Measurements from ENCODE around the gene WDR37. TPM values are rescaled to one million over a fixed set of nuclear protein-coding genes. Genes with fewer than 3 reads are reported as not detected.

Gene WDR37
- total RNA-seq, 1 experiment from 2014 or later = 9.6 TPM

- Histone ChIP-seq H3K27ac (ENCODE audit: low read length) (no peak overlapping the region), H3K27me3 (ENCODE audit: control insufficient read depth, insufficient read depth, low read length) (no peaks in the 10 kb centered on the region), H3K9me3 (ENCODE audit: control insufficient read depth, insufficient read depth, low read depth, low read length) (no peaks in the 10 kb centered on the region), H3K4me3 (ENCODE audit: low read depth in 2 of 2, low read length in 2 of 2) (no peak overlapping the region), H3K36me3 (ENCODE audit: control insufficient read depth, insufficient read depth, low read length) (no peaks in the 10 kb centered on the region), H3K4me1 (ENCODE audit: control insufficient read depth, insufficient read depth, low read length) (no peaks in the 10 kb centered on the region)
- ChIA-PET POLR2A (no interaction called here), CTCF (no interaction called here)
- TF ChIP-seq TCF7L2 (IDR thresholded peaks at IDR 0.05; ENCODE audit: low read depth, low read length) (no peak), REST (IDR thresholded peaks at IDR 0.05; ENCODE audit: insufficient read depth in 1 of 2, low read depth in 2 of 2, low read length in 1 of 2) (no peak), SIN3A (IDR thresholded peaks at IDR 0.05; ENCODE audit: borderline replicate concordance, insufficient read depth, low read depth, low read length) (no peak), POLR2AphosphoS5 (IDR thresholded peaks at IDR 0.05; ENCODE audit: low read depth, low read length) (no peak), CTCF (IDR thresholded peaks at IDR 0.05) (no peak)
- BruUV-seq (replicated peaks) = no TSS peak
- DNase-seq (ENCODE audit: low read depth, low spot score) (no peak), ATAC-seq (no peak)
- in situ Hi-C loops (cut with HindIII; ENCODE audit: low pct_unique_long_range_greater_than_20kb, low sequenced_read_pairs) = no loop called here
- intact Hi-C loops (cut with micrococcal nuclease; ENCODE audit: unreplicated experiment) = no loop called here
Measured at GRCh38 chr10:1122349-1122748, 66.2 kb downstream of the WDR37 start.

- in situ Hi-C loops (cut with HindIII; ENCODE audit: low pct_unique_long_range_greater_than_20kb, low sequenced_read_pairs) = no loop called here
- Histone ChIP-seq H3K36me3 (ENCODE audit: control insufficient read depth, insufficient read depth, low read length) (no peaks in the 10 kb centered on the region), H3K4me1 (ENCODE audit: control insufficient read depth, insufficient read depth, low read length) (no peaks in the 10 kb centered on the region), H3K27me3 (ENCODE audit: control insufficient read depth, insufficient read depth, low read length) (no peaks in the 10 kb centered on the region), H3K27ac (ENCODE audit: low read length) (no peak overlapping the region), H3K9me3 (ENCODE audit: control insufficient read depth, insufficient read depth, low read depth, low read length) (no peaks in the 10 kb centered on the region), H3K4me3 (ENCODE audit: low read depth in 2 of 2, low read length in 2 of 2) (no peak overlapping the region)
- intact Hi-C loops (cut with micrococcal nuclease; ENCODE audit: unreplicated experiment) = no loop called here
- TF ChIP-seq SIN3A (IDR thresholded peaks at IDR 0.05; ENCODE audit: borderline replicate concordance, insufficient read depth, low read depth, low read length) = no peak
- CTCF ChIA-PET = no interaction called here
- DNase-seq (ENCODE audit: low read depth, low spot score) (no peak), ATAC-seq (no peak)
- no TSS peak for BruUV-seq (replicated peaks)
- POLR2A ChIA-PET = no interaction called here
Measured at GRCh38 chr10:1123198-1123597, 67.0 kb downstream of the WDR37 start.

- no peak for TF ChIP-seq REST (IDR thresholded peaks at IDR 0.05; ENCODE audit: insufficient read depth in 1 of 2, low read depth in 2 of 2, low read length in 1 of 2)
- no peak for TF ChIP-seq CTCF (IDR thresholded peaks at IDR 0.05)
- TF ChIP-seq TCF7L2 (IDR thresholded peaks at IDR 0.05; ENCODE audit: low read depth, low read length) = no peak
- no peak for TF ChIP-seq SIN3A (IDR thresholded peaks at IDR 0.05; ENCODE audit: borderline replicate concordance, insufficient read depth, low read depth, low read length)
- no peak for TF ChIP-seq POLR2AphosphoS5 (IDR thresholded peaks at IDR 0.05; ENCODE audit: low read depth, low read length)
- no peaks in the 10 kb centered on the region for H3K4me1 ChIP-seq (ENCODE audit: control insufficient read depth, insufficient read depth, low read length)
- H3K9me3 ChIP-seq (ENCODE audit: control insufficient read depth, insufficient read depth, low read depth, low read length) = no peaks in the 10 kb centered on the region
- H3K36me3 ChIP-seq (ENCODE audit: control insufficient read depth, insufficient read depth, low read length) = no peaks in the 10 kb centered on the region
- no peak overlapping the region for H3K27ac ChIP-seq (ENCODE audit: low read length)
- no peaks in the 10 kb centered on the region for H3K27me3 ChIP-seq (ENCODE audit: control insufficient read depth, insufficient read depth, low read length)
- no peak overlapping the region for H3K4me3 ChIP-seq (ENCODE audit: low read depth in 2 of 2, low read length in 2 of 2)
- in situ Hi-C loops (cut with HindIII; ENCODE audit: low pct_unique_long_range_greater_than_20kb, low sequenced_read_pairs) = no loop called here
- ChIA-PET POLR2A (no interaction called here), CTCF (no interaction called here)
- intact Hi-C loops (cut with micrococcal nuclease; ENCODE audit: unreplicated experiment) = no loop called here
- ATAC-seq = no peak
- BruUV-seq (replicated peaks) = no TSS peak
- DNase-seq (ENCODE audit: low read depth, low spot score) = no peak
Measured at GRCh38 chr10:1123972-1124371, 67.8 kb downstream of the WDR37 start.
